HepG2 (cell line): ENCODE results near the gene NRBF2. TPM values are rescaled to one million over a fixed set of nuclear protein-coding genes. Genes with fewer than 3 reads are reported as not detected.

Experiments
- CBFB ChIP-seq: sonication (generic); formaldehyde crosslinking; IDR thresholded peaks from 2 replicates; pipeline ENCODE4 v1.4.0; 2020; ENCODE audit warnings: missing genetic modification reagents
- CEBPG ChIP-seq: IDR thresholded peaks from 2 replicates; pipeline ENCODE4 v1.6.1; 2016
- ELF1 ChIP-seq: sonication (generic); formaldehyde crosslinking; IDR thresholded peaks from 2 replicates; pipeline ENCODE4 v1.4.0; 2020; ENCODE audit warnings: missing genetic modification reagents
- ELF3 ChIP-seq: IDR thresholded peaks from 2 replicates; pipeline ENCODE4 v1.6.1; 2016; ENCODE audit warnings: missing genetic modification reagents, missing compliant biosample characterization
- FOXK1 ChIP-seq: sonication (generic); formaldehyde crosslinking; IDR thresholded peaks from 2 replicates; pipeline ENCODE4 v1.4.0; 2020; ENCODE audit warnings: low read depth, missing genetic modification reagents, borderline replicate concordance
- GABPB1 ChIP-seq: IDR thresholded peaks from 2 replicates; pipeline ENCODE4 v1.6.1; 2016; ENCODE audit warnings: mild to moderate bottlenecking, missing genetic modification reagents, moderate library complexity, missing compliant biosample characterization
- IKZF5 ChIP-seq: IDR thresholded peaks from 2 replicates; pipeline ENCODE4 v1.6.1; 2018; ENCODE audit warnings: missing genetic modification reagents, mild to moderate bottlenecking, missing compliant biosample characterization
- MIER2 ChIP-seq: IDR thresholded peaks from 2 replicates; pipeline ENCODE4 v1.6.1; 2016; ENCODE audit warnings: missing biosample characterization, missing genetic modification reagents
- NFKBIZ ChIP-seq: IDR thresholded peaks from 2 replicates; pipeline ENCODE4 v1.6.1; 2018; ENCODE audit warnings: missing genetic modification reagents, missing compliant biosample characterization
- POGK ChIP-seq: sonication (generic); formaldehyde crosslinking; conservative IDR thresholded peaks from 2 replicates; pipeline ENCODE4 v1.8.0; 2022; ENCODE audit warnings: mild to moderate bottlenecking, moderate library complexity, missing genetic modification reagents
- SAP130 ChIP-seq: IDR thresholded peaks from 2 replicates; pipeline ENCODE4 v1.6.1; 2016; ENCODE audit warnings: low read depth
- TARDBP ChIP-seq: sonication (generic); formaldehyde crosslinking; IDR thresholded peaks from 2 replicates; pipeline ENCODE4 v1.8.0; 2022; ENCODE audit warnings: mild to moderate bottlenecking, missing genetic modification reagents
- TBL1XR1 ChIP-seq: fragments of 150-350 bp; IDR thresholded peaks from 2 replicates; pipeline ENCODE4 v1.6.1; 2014; ENCODE audit warnings: borderline replicate concordance, low read length; ENCODE audit not compliant: partially characterized antibody
- TCF12 ChIP-seq, 2 experiments: fragments of 450-650 bp in 1 of 2; sonication (generic) in 1 of 2; formaldehyde crosslinking in 1 of 2; IDR thresholded peaks; 2 replicates each; pipeline versions ENCODE4 v1.6.1 to v1.8.0; 2017 to 2022; ENCODE audit warnings: antibody characterized with exemption in 1 of 2, mild to moderate bottlenecking in 1 of 2, missing genetic modification reagents in 1 of 2, moderate library complexity in 1 of 2
- TFE3 ChIP-seq: IDR thresholded peaks from 2 replicates; pipeline ENCODE4 v1.6.1; 2016
- THAP11 ChIP-seq: IDR thresholded peaks from 2 replicates; pipeline ENCODE4 v1.6.1; 2016; ENCODE audit warnings: missing biosample characterization, missing genetic modification reagents
- THRA ChIP-seq: sonication (generic); formaldehyde crosslinking; IDR thresholded peaks from 2 replicates; pipeline ENCODE4 v1.4.0; 2020; ENCODE audit warnings: missing genetic modification reagents, borderline replicate concordance
- TRIM24 ChIP-seq: sonication (generic); formaldehyde crosslinking; IDR thresholded peaks from 2 replicates; pipeline ENCODE4 v1.8.0; 2022; ENCODE audit warnings: mild to moderate bottlenecking, missing genetic modification reagents
- ZBTB33 ChIP-seq: sonication (generic); formaldehyde crosslinking; IDR thresholded peaks from 2 replicates; pipeline ENCODE4 v1.4.0; 2020; ENCODE audit warnings: missing genetic modification reagents
- ZFP90 ChIP-seq: sonication (generic); formaldehyde crosslinking; IDR thresholded peaks from 2 replicates; pipeline ENCODE4 v1.8.0; 2022; ENCODE audit warnings: missing genetic modification reagents, mild to moderate bottlenecking, inconsistent platforms, borderline replicate concordance
- ZNF335 ChIP-seq: sonication (generic); formaldehyde crosslinking; IDR thresholded peaks from 2 replicates; pipeline ENCODE4 v1.4.0; 2020; ENCODE audit warnings: missing genetic modification reagents
- ZNF577 ChIP-seq: sonication (generic); formaldehyde crosslinking; IDR thresholded peaks from 2 replicates; pipeline ENCODE4 v1.4.0; 2020; ENCODE audit warnings: mild to moderate bottlenecking, low read depth, missing genetic modification reagents, borderline replicate concordance
- polyA plus RNA-seq, 8 experiments: library from polyadenylated mRNA; depleted of rRNA in 3 of 8; stranded (reverse) in 7 of 8; unstranded in 1 of 8; fragments of >200 nt; fragmentation: Illumina TruSeq in 4 of 8; extraction: Trizol in 4 of 8; gene quantifications; 2 replicates each; pipeline versions ENCODE4 v1.2.1 to v1.2.3, GENCODE V29; 2011 to 2016; ENCODE audit warnings: low read depth in 4 of 8, missing spikeins in 1 of 8, mixed read lengths in 1 of 8; ENCODE audit not compliant: insufficient read depth in 1 of 8
- total RNA-seq, 5 experiments: library from RNA; depleted of rRNA; stranded (reverse); fragments of >200 nt; fragmentation: Illumina TruSeq; extraction: Trizol; gene quantifications; 2 replicates each; pipeline ENCODE4 v1.2.3, GENCODE V29; 2016; ENCODE audit warnings: low read depth in 1 of 5

The NRBF2 gene
- total and polyA plus RNA-seq, 2 of the 13 experiments (the other 11 are each of a cell fraction or from before 2014, with no cell fraction given), result 20.0 to 28.4 TPM

- 0 out of 2 replicates have a peak, but pooled peaks have one; percentile 35 for TF ChIP-seq IKZF5 (CRISPR knock-in tag)
- TF ChIP-seq ELF1, result peak; percentile 20; the same call in 1 of the 2 replicates
- peak; percentile 53; the same call in 1 of the 2 replicates for TF ChIP-seq ZNF335 (CRISPR knock-in tag)
- TF ChIP-seq THAP11 (CRISPR knock-in tag), result peak; percentile 81
- peak; percentile 45; the same call in 1 of the 2 replicates for TF ChIP-seq GABPB1
- TF ChIP-seq TARDBP (CRISPR knock-in tag), result no peak
- peak; percentile 62 for TF ChIP-seq TBL1XR1
- peak; percentile 73; the same call in 1 of the 2 replicates for TF ChIP-seq ZBTB33 (CRISPR knock-in tag)
- 0 out of 2 replicates have a peak, but pooled peaks have one; percentile 40 for TF ChIP-seq POGK (CRISPR knock-in tag)
- TF ChIP-seq TFE3, result peak; percentile 45; the same call in 1 of the 2 replicates
- no peak for TF ChIP-seq TCF12 (IDR thresholded peaks at IDR 0.05)
- no peak for TF ChIP-seq TCF12 (CRISPR knock-in tag; IDR thresholded peaks at IDR 0.05)
- peak; percentile 69 for TF ChIP-seq SAP130
- peak; percentile 98; the same call in 1 of the 2 replicates for TF ChIP-seq FOXK1 (CRISPR knock-in tag)
- TF ChIP-seq ELF3 (CRISPR knock-in tag), result peak; percentile 93
- TF ChIP-seq THRA, result peak; percentile 72
- TF ChIP-seq CBFB (CRISPR knock-in tag), result 0 out of 2 replicates have a peak, but pooled peaks have one; percentile 27
- TF ChIP-seq ZFP90 (CRISPR knock-in tag), result no peak
- TF ChIP-seq ZNF577, result no peak
- TF ChIP-seq MIER2 (CRISPR knock-in tag), result 0 out of 2 replicates have a peak, but pooled peaks have one; percentile 53
- peak; percentile 100 for TF ChIP-seq CEBPG (CRISPR knock-in tag)
- peak; percentile 91 for TF ChIP-seq NFKBIZ
- TF ChIP-seq TRIM24, result 0 out of 2 replicates have a peak, but pooled peaks have one; percentile 66
Observed at GRCh38 chr10:63114031-63114814, 18.9 kb upstream of the NRBF2 start (continued).
